OCI-LY1 (cell line): ENCODE data around the gene FOXE1.

Source experiments
- H2AFZ ChIP-seq: fragments of 200-600 bp; sonication (generic), shearing (Covaris generic); 2 replicates; pipeline ENCODE4 v1.6.0; 2014; ENCODE audit warnings: antibody characterized with exemption, mild to moderate bottlenecking, low read length
- H3F3A ChIP-seq: fragments of 200-600 bp; sonication (generic), shearing (Covaris generic); 2 replicates; pipeline ENCODE4 v1.6.0; 2014; ENCODE audit warnings: mild to moderate bottlenecking, antibody characterized with exemption, low read length, moderate library complexity; ENCODE audit not compliant: insufficient read depth
- H3K27ac ChIP-seq: fragments of 200-600 bp; sonication (generic); 2 replicates; pipeline ENCODE4 v1.5.1; 2014; ENCODE audit warnings: low read length, mixed run types, mild to moderate bottlenecking, low read depth; ENCODE audit not compliant: poor library complexity, severe bottlenecking
- H3K27me3 ChIP-seq: fragments of 200-600 bp; sonication (generic); 2 replicates; pipeline ENCODE4 v1.6.0; 2014; ENCODE audit warnings: antibody characterized with exemption, mild to moderate bottlenecking, low read length, moderate library complexity; ENCODE audit not compliant: insufficient read depth
- H3K36me3 ChIP-seq: fragments of 200-600 bp; sonication (generic); 2 replicates; pipeline ENCODE4 v1.6.1; 2014; ENCODE audit warnings: mild to moderate bottlenecking, antibody characterized with exemption, low read length, moderate library complexity, mixed read lengths; ENCODE audit not compliant: insufficient read depth
- H3K4me1 ChIP-seq: fragments of 200-600 bp; sonication (generic); 2 replicates; pipeline ENCODE4 v1.5.1; 2014; ENCODE audit warnings: mild to moderate bottlenecking, low read length, moderate library complexity; ENCODE audit not compliant: insufficient read depth, severe bottlenecking
- H3K4me2 ChIP-seq: fragments of 200-600 bp; sonication (generic), shearing (Covaris generic); 2 replicates; pipeline ENCODE4 v1.6.1; 2014; ENCODE audit warnings: low read length
- H3K4me3 ChIP-seq: fragments of 200-600 bp; sonication (generic); 2 replicates; pipeline ENCODE4 v1.5.1; 2014; ENCODE audit warnings: low read length, low read depth, mild to moderate bottlenecking, mixed read lengths; ENCODE audit not compliant: poor library complexity, severe bottlenecking
- H3K79me2 ChIP-seq: fragments of 200-600 bp; shearing (Covaris generic); 2 replicates; pipeline ENCODE4 v1.6.1; 2016; ENCODE audit warnings: mixed run types, low read length, mixed read lengths; ENCODE audit not compliant: insufficient read depth
- H3K9ac ChIP-seq: fragments of 200-600 bp; sonication (generic), shearing (Covaris generic); 2 replicates; pipeline ENCODE4 v1.6.1; 2014; ENCODE audit warnings: mild to moderate bottlenecking, low read length, mixed read lengths
- H3K9me2 ChIP-seq: fragments of 200-600 bp; sonication (generic), shearing (Covaris generic); 2 replicates; pipeline ENCODE4 v1.6.1; 2014; ENCODE audit warnings: low read depth, mild to moderate bottlenecking, low read length, mixed read lengths
- H3K9me3 ChIP-seq: fragments of 200-600 bp; shearing (Covaris generic); 2 replicates; pipeline ENCODE4 v1.6.1; 2014; ENCODE audit warnings: low read length, mixed read lengths
- H4K20me1 ChIP-seq: fragments of 200-600 bp; sonication (generic), shearing (Covaris generic); 2 replicates; pipeline ENCODE4 v1.6.0; 2016; ENCODE audit warnings: mild to moderate bottlenecking, low read length; ENCODE audit not compliant: insufficient read depth
- CTCF ChIP-seq: fragments of 200-600 bp; sonication (generic), shearing (Covaris generic); IDR thresholded peaks from 2 replicates; pipeline ENCODE4 v1.5.1; 2017; ENCODE audit warnings: mild to moderate bottlenecking, antibody characterized with exemption, low read length, moderate library complexity, mixed read lengths
- EZH2 ChIP-seq: fragments of 200-600 bp; sonication (generic), shearing (Covaris generic); IDR thresholded peaks from 2 replicates; pipeline ENCODE4 v1.8.0; 2017; ENCODE audit warnings: borderline replicate concordance, mixed run types, mild to moderate bottlenecking, antibody characterized with exemption, low read length, moderate library complexity, mixed read lengths

Gene FOXE1

GRCh38 chr9:97855899-97856298, 2.9 kb downstream of the FOXE1 start:
- no peaks in the 10 kb centered on the region for H3K27me3 ChIP-seq
- no peak overlapping the region for H3K27ac ChIP-seq
- H3K9ac ChIP-seq, result no peak overlapping the region
- no peaks in the 10 kb centered on the region for H3K4me1 ChIP-seq
- H3K4me3 ChIP-seq, result no peak overlapping the region
- no peaks in the 10 kb centered on the region for H3K36me3 ChIP-seq
- no peaks in the 10 kb centered on the region for H4K20me1 ChIP-seq
- no peaks in the 10 kb centered on the region for H3K9me3 ChIP-seq
- TF ChIP-seq CTCF, result no peak
- TF ChIP-seq EZH2, result no peak
- H3K9me2 ChIP-seq, result no peaks in the 10 kb centered on the region
- no peak overlapping the region for H2AFZ ChIP-seq
- no peaks in the 10 kb centered on the region for H3F3A ChIP-seq
- H3K79me2 ChIP-seq, result no peaks in the 10 kb centered on the region
- no peak overlapping the region for H3K4me2 ChIP-seq

- no peaks in the 10 kb centered on the region for H4K20me1 ChIP-seq
- no peaks in the 10 kb centered on the region for H3F3A ChIP-seq
- no peak overlapping the region for H3K4me2 ChIP-seq
- H3K9me3 ChIP-seq, result no peaks in the 10 kb centered on the region
- H3K4me3 ChIP-seq, result no peak overlapping the region
- no peaks in the 10 kb centered on the region for H3K79me2 ChIP-seq
- no peak overlapping the region for H2AFZ ChIP-seq
- no peaks in the 10 kb centered on the region for H3K4me1 ChIP-seq
- H3K9me2 ChIP-seq, result no peaks in the 10 kb centered on the region
- TF ChIP-seq EZH2 (no peak), CTCF (no peak)
- no peaks in the 10 kb centered on the region for H3K36me3 ChIP-seq
- H3K9ac ChIP-seq, result no peak overlapping the region
- no peaks in the 10 kb centered on the region for H3K27me3 ChIP-seq
- no peak overlapping the region for H3K27ac ChIP-seq
Measured at GRCh38 chr9:97856857-97857605, 4.0 kb downstream of the FOXE1 start.

DNA sequence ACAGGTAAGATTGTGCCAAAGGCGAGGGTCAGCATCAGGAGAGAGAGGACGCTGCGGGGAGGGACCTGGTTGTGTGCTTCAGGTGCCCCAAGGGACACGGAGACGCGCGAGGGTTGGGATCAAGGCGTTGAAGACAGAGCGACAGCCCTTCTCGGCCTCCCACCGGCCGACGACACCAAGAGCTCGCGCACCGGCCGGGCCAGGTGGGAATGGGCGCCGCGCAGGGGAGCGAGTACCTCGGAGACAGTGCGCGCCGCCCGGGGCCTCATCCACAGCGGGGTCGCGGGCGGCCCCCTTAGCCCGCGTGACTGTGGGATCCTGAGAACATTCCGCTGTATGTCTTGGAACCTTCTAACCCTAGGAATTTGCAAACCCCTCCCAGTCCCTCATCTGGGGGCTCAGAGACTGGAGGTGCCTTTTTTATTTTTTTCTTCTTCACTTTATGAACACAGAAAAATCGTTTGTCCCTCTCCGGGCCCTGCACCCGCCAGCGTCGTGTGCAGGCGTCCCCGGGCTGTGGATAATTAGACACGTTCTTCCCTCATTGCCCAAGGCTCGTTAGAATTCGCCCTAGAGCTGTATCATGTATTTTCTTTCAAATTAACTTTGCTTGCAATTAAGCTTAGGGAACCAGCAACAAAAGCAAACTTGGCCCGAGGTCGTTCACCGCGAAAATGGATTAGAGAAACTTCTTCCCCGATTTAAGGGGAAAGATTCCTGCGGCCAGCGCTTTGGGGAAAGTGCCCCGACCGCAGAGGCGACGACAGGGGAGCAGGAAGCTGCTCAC, 4.8 kb downstream of the FOXE1 start:
- Histone ChIP-seq H3K4me2 (no peak overlapping the region), H3F3A (no peaks in the 10 kb centered on the region), H3K9ac (no peak overlapping the region), H3K27ac (no peak overlapping the region), H3K9me2 (no peaks in the 10 kb centered on the region), H2AFZ (no peak overlapping the region), H3K9me3 (no peaks in the 10 kb centered on the region), H3K36me3 (no peaks in the 10 kb centered on the region), H3K4me3 (no peak overlapping the region), H3K4me1 (no peaks in the 10 kb centered on the region), H3K79me2 (no peaks in the 10 kb centered on the region), H3K27me3 (no peaks in the 10 kb centered on the region), H4K20me1 (no peaks in the 10 kb centered on the region)
- TF ChIP-seq CTCF (no peak), EZH2 (no peak)
